Lower leg skin (tissue), 4 donors: Measurements from ENCODE around the gene NR6A1. TPM values are rescaled to one million over a fixed set of nuclear protein-coding genes. Genes with fewer than 3 reads are reported as not detected.

Experiments
- DNase-seq, 2 donors: peaks; one replicate each; pipeline ENCODE4 v3.0.0-alpha.2; 2019; ENCODE audit warnings: low spot score in 2 of 2
- H3K4me3 ChIP-seq: fragments of 200-600 bp; sonication (generic); 2 replicates; pipeline ENCODE4 v1.5.1; 2017; ENCODE audit warnings: mild to moderate bottlenecking, low read depth; ENCODE audit not compliant: poor library complexity, severe bottlenecking
- POLR2A ChIP-seq, 2 donors: fragments of 450-650 bp; IDR thresholded peaks; one replicate each; pipeline ENCODE4 v1.6.1; 2016 to 2017; ENCODE audit warnings: antibody characterized with exemption in 2 of 2, mild to moderate bottlenecking in 1 of 2, moderate library complexity in 1 of 2
- WGBS, 2 donors: methylation state at CpG; one replicate each; pipeline ENCODE4 v1.1.5; 2018; 5-methylcytosine and 5-hydroxymethylcytosine counted together
- intact Hi-C: fragments of 100-400 bp; cut with DNase I; formaldehyde crosslinking; loops from one replicate; pipeline ENCODE4 v1.15.0; 2023; ENCODE audit warnings: low total_unique reads
- total RNA-seq, 4 donors: library from RNA; depleted of rRNA; stranded (reverse); fragments of >200 nt; gene quantifications; one replicate each; pipeline ENCODE4 v1.1.0, GENCODE V29; 2016
- TF ChIP-seq, protein P1 (sequence below), 3 donors: fragments of 450-650 bp; IDR thresholded peaks; one replicate each; pipeline ENCODE4 v1.5.1; 2016; ENCODE audit warnings: antibody characterized with exemption in 3 of 3, mild to moderate bottlenecking in 3 of 3, moderate library complexity in 2 of 3

The NR6A1 gene
- total RNA-seq, 4 donors from 2014 or later = 3.0 to 4.9 (median 3.8) TPM

DNA sequence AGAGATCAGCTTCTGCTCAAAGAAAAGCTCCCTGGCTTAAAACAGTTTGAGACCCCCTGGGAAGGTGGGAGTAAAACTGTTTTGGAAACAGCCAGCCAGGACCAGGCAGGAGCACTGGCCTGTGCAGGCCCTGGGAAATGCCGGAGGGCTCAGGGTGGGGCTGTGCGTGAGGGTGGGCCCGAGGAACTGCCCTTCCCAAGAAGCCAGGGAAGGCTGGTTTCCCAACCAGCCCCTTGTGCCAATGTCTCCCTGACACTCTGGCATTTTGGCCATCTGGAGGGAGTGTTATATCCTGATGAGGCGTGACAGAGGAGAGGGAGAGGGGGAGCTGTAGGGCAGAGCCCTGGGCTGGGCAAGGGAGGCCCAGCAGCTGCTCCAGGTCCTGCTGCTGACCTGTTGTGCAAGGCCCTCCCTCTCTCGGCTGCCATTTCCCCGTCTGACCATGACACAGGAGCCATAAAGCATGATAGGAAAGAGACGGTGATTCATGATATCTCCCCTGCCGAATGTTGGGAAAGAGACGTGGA is 22.0 kb upstream of the NR6A1 start:
- no peak overlapping the region for H3K4me3 ChIP-seq
- DNase-seq = no peak
- no peak for TF ChIP-seq POLR2A (IDR thresholded peaks at IDR 0.05)
- TF ChIP-seq, protein P1, sequence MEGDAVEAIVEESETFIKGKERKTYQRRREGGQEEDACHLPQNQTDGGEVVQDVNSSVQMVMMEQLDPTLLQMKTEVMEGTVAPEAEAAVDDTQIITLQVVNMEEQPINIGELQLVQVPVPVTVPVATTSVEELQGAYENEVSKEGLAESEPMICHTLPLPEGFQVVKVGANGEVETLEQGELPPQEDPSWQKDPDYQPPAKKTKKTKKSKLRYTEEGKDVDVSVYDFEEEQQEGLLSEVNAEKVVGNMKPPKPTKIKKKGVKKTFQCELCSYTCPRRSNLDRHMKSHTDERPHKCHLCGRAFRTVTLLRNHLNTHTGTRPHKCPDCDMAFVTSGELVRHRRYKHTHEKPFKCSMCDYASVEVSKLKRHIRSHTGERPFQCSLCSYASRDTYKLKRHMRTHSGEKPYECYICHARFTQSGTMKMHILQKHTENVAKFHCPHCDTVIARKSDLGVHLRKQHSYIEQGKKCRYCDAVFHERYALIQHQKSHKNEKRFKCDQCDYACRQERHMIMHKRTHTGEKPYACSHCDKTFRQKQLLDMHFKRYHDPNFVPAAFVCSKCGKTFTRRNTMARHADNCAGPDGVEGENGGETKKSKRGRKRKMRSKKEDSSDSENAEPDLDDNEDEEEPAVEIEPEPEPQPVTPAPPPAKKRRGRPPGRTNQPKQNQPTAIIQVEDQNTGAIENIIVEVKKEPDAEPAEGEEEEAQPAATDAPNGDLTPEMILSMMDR (IDR thresholded peaks at IDR 0.05) = no peak
- WGBS, 2 donors = 51 to 54% methylated on average over 9 of the region's 9 CpGs
- intact Hi-C loops = no loop called here

DNA sequence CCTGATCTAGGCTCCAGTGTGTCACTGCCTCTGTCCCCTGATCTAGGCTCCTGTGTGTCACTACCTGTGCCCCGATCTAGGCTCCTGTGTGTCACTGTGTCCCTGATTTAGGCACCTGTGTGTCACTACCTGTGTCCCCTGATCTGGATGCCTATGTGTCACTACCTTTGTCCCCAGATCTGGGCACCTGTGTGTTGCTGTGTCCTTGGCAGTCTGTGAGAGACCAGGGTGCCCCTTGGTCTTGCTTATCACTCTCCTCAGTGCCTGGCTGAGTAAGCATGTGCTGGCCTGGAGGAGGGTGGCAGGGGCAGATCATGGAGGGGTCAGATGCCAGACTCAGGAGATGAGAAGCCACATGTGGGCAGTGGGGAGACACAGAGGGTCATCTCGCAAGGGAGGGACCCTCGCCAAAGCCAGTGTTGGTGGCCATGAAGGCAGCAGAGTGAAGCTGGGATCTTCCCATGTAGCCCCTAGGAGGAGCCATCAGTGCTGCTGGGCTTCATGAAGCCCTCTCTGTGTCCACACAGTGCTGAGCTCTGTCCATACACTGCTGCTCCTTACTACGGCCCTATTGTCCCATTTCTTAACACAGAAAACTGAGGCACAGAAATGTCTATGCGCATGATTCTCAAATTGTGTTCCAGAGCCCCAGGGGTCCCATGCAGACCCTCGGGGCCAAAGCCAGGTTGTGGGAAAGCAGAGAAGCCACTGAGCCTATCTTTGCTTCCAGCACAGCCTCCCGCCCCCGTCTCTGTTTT is 21.3 kb upstream of the NR6A1 start:
- DNase-seq = no peak
- intact Hi-C loops = no loop called here
- no peak overlapping the region for H3K4me3 ChIP-seq
- WGBS, 2 donors = 72% methylated on average over 8 of the region's 8 CpGs
- TF ChIP-seq POLR2A (IDR thresholded peaks at IDR 0.05) = no peak
- TF ChIP-seq, protein P1 (IDR thresholded peaks at IDR 0.05) = no peak

- peak in 1 of 2 donors; percentile 58 for DNase-seq
- 87 to 91% methylated on average over 5 of the region's 5 CpGs for WGBS, 2 donors
- intact Hi-C loops = no loop called here
- TF ChIP-seq, protein P1 (IDR thresholded peaks at IDR 0.05) = no peak
- no peak for TF ChIP-seq POLR2A (IDR thresholded peaks at IDR 0.05)
- no peak overlapping the region for H3K4me3 ChIP-seq
Measured at GRCh38 chr9:124790801-124791505, 19.8 kb upstream of the NR6A1 start.

GRCh38 chr9:124790301-124790700 is 19.2 kb upstream of the NR6A1 start:
- 94% methylated on average over 8 of the region's 8 CpGs for WGBS, 2 donors
- intact Hi-C loops = no loop called here
- peak in 1 of 2 donors; percentile 72 for DNase-seq
- H3K4me3 ChIP-seq = no peak overlapping the region
- TF ChIP-seq POLR2A (IDR thresholded peaks at IDR 0.05) = no peak
- TF ChIP-seq, protein P1 (IDR thresholded peaks at IDR 0.05) = no peak

DNA sequence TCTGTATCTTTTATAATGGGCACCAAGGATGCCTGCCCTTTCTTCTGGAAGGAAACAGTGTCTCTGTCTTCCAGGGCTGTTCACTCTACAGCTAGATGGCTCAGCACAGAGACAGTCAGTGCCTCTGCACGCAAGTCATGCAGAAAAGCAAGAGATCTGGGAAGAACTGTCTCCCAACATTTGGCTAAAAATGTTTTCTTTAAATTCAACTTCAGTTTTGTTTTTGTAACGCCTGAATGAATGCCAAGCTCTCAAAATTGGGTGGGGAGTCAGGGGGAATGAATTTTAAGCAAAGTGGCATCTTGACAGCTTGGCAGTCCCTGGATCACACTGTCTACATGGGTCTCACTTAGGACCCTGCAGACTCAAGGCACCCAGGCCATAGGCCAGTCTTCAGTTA is 18.4 kb upstream of the NR6A1 start:
- no peak overlapping the region for H3K4me3 ChIP-seq
- WGBS, 2 donors = 73 to 82% methylated on average over 2 of the region's 2 CpGs
- TF ChIP-seq POLR2A (IDR thresholded peaks at IDR 0.05) = no peak
- TF ChIP-seq, protein P1 (IDR thresholded peaks at IDR 0.05) = no peak
- intact Hi-C loops = no loop called here
- DNase-seq = no peak
